Subcutaneous adipose tissue (tissue), 4 donors: ENCODE measurements around the gene C17orf50. TPM values are rescaled to one million over a fixed set of nuclear protein-coding genes. Genes with fewer than 3 reads are reported as not detected.

Experiments
- CTCF ChIP-seq: fragments of 450-650 bp; IDR thresholded peaks from one replicate; pipeline ENCODE4 v1.5.1; 2016; ENCODE audit warnings: low read depth, mild to moderate bottlenecking, control low read depth, antibody characterized with exemption, moderate library complexity
- total RNA-seq, 4 donors: library from RNA; depleted of rRNA; stranded (reverse); fragments of >200 nt; gene quantifications; one replicate each; pipeline ENCODE4 v1.1.0, GENCODE V29; 2016

C17orf50 gene
- total RNA-seq, 4 donors from 2014 or later = not detected

GRCh38 chr17:35766903-35767510, 6.3 kb downstream of the C17orf50 start:
- TF ChIP-seq CTCF = no peak

- TF ChIP-seq CTCF = no peak
These were observed 8.1 kb downstream of the C17orf50 start for GRCh38 chr17:35768797-35769196.

GRCh38 chr17:35769895-35770486, 9.3 kb downstream of the C17orf50 start:
- TF ChIP-seq CTCF = no peak

- TF ChIP-seq CTCF = no peak
These were observed 12.4 kb downstream of the C17orf50 start for GRCh38 chr17:35773129-35773528.

- TF ChIP-seq CTCF = no peak
These were observed 13.2 kb downstream of the C17orf50 start for GRCh38 chr17:35773679-35774425.

GRCh38 chr17:35774499-35774898, 13.8 kb downstream of the C17orf50 start:
- no peak for TF ChIP-seq CTCF

GRCh38 chr17:35775039-35775438, 14.4 kb downstream of the C17orf50 start:
- no peak for TF ChIP-seq CTCF
